Stomach smooth muscle (tissue), 2 donors: ENCODE data around the gene POFUT1.
"Not testable (repeated sequence)": the region's sequence is repeated elsewhere in the genome, so short reads cannot be mapped to it uniquely, and the experiment has no call there.

Source experiments
- H3K27ac ChIP-seq: one replicate; pipeline ENCODE4 v1.7.0; 2013; ENCODE audit warnings: mild to moderate bottlenecking, low read length, inconsistent platforms
- H3K27me3 ChIP-seq, 2 donors: one replicate each; pipeline ENCODE4 v1.7.0; 2013; ENCODE audit warnings: low read length in 2 of 2; ENCODE audit not compliant: insufficient read depth in 2 of 2, control insufficient read depth in 1 of 2
- H3K36me3 ChIP-seq, 2 donors: one replicate each; pipeline ENCODE4 v1.7.0; 2013; ENCODE audit warnings: low read length in 2 of 2; ENCODE audit not compliant: control insufficient read depth in 2 of 2, insufficient read depth in 2 of 2
- H3K4me1 ChIP-seq: one replicate; pipeline ENCODE4 v1.7.0; 2013; ENCODE audit warnings: low read length; ENCODE audit not compliant: control insufficient read depth, insufficient read depth
- H3K4me3 ChIP-seq, 2 donors: one replicate each; pipeline ENCODE4 v1.7.0; 2013; ENCODE audit warnings: low read length in 2 of 2
- H3K9ac ChIP-seq, 2 donors: one replicate each; pipeline ENCODE4 v1.7.0; 2013; ENCODE audit warnings: low read length in 2 of 2, mild to moderate bottlenecking in 1 of 2
- H3K9me3 ChIP-seq, 2 donors: one replicate each; pipeline ENCODE4 v1.7.0; 2013; ENCODE audit warnings: low read length in 2 of 2; ENCODE audit not compliant: control insufficient read depth in 2 of 2
- donor health status: healthy.
- donor health status: Pancreatic carcinoma.

POFUT1 gene

DNA sequence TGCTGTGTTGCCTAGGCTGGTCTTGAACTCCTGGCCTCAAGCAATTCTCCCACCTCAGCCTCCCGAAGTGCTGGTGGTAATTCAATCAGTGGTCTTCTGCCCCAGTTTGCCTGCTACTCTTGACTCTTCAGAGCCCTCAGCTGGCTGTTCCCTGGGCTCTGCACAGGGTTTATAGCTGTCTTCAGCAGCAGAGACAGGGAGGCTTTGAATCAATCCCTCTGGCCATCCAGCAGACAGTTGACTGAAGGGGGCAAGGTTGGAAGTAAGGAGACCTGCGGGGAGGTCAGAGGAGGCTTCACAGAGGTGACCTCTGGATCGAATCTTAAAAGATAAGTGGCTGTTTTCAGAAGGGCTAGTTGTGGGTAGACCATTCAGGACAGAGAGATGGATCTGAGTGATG is 43.8 kb downstream of the POFUT1 start:
- no peaks in the 10 kb centered on the region for H3K4me1 ChIP-seq
- H3K4me3 ChIP-seq: no peak overlapping the region
- H3K27me3 ChIP-seq: no peaks in the 10 kb centered on the region
- H3K27ac ChIP-seq: no peak overlapping the region
- H3K36me3 ChIP-seq: no peaks in the 10 kb centered on the region
- H3K9me3 ChIP-seq: no peaks in the 10 kb centered on the region
- H3K9ac ChIP-seq: no peak overlapping the region

DNA sequence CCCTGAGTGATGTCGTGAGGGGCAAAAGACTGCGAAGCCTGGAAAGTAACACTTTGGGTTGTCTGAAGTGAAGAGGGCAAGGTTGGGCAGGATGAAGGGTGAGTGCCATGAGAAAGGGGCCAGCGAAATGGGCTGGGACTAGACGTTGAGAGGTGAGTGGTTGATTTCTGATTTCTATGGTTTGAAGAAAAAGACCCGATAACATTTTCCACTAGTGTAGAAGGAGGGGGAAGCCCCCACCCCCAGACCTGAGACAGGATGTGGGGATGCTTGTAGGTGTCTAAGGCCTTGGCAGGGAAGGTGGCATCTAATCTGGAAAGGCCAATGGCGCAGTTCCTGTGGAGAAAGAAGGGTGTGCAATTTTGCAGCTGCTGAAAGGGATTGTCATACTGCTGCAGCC is 44.5 kb downstream of the POFUT1 start:
- no peak overlapping the region for H3K9ac ChIP-seq
- H3K9me3 ChIP-seq: no peaks in the 10 kb centered on the region
- H3K27ac ChIP-seq: no peak overlapping the region
- no peaks in the 10 kb centered on the region for H3K27me3 ChIP-seq
- no peaks in the 10 kb centered on the region for H3K4me1 ChIP-seq
- H3K36me3 ChIP-seq: no peaks in the 10 kb centered on the region
- no peak overlapping the region for H3K4me3 ChIP-seq

DNA sequence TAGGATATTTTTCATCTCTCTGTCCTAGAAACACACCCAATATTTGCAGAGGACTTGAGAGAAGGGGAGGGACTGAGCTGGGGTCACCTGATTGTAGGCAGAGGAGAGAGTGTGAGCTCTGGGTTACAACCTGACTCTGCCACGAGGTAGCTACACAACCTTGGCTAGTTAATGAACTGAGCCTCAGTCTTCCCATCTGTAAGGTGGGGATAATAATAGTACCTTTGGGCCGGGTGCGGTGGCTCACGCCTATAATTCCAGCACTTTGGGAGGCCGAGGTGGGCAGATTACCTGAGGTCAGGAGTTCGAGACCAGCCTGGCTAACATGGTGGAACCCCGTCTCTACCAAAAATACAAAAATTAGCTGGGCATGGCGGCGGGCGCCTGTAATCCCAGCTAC is 53.3 kb downstream of the POFUT1 start:
- H3K4me3 ChIP-seq, H3K27me3 ChIP-seq, H3K9ac ChIP-seq, H3K4me1 ChIP-seq, H3K27ac ChIP-seq, H3K36me3 ChIP-seq, H3K9me3 ChIP-seq: not testable (repeated sequence)

DNA sequence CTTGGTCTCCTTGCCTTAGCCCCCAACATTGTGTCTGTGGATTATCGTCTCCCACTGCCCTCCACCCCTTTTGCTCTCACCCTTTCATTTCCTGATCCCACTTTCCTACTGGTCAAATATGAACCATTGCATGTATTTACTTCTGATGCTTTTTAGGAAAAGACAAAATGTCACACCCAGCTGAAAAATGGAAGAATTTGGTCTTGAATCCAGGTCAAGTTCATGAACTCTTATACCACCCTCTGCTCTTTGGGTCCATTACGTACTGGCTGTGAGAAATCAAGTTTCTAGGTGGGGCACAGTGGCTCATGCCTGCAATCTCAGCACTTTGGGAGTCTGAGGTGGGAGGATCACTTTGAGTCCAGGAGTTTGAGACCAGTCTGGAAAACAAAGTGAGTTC is 54.0 kb downstream of the POFUT1 start:
- Histone ChIP-seq H3K4me1 (no peaks in the 10 kb centered on the region), H3K9me3 (no peaks in the 10 kb centered on the region), H3K4me3 (no peak overlapping the region), H3K9ac (no peak overlapping the region), H3K36me3 (no peaks in the 10 kb centered on the region), H3K27ac (no peak overlapping the region), H3K27me3 (no peaks in the 10 kb centered on the region)

DNA sequence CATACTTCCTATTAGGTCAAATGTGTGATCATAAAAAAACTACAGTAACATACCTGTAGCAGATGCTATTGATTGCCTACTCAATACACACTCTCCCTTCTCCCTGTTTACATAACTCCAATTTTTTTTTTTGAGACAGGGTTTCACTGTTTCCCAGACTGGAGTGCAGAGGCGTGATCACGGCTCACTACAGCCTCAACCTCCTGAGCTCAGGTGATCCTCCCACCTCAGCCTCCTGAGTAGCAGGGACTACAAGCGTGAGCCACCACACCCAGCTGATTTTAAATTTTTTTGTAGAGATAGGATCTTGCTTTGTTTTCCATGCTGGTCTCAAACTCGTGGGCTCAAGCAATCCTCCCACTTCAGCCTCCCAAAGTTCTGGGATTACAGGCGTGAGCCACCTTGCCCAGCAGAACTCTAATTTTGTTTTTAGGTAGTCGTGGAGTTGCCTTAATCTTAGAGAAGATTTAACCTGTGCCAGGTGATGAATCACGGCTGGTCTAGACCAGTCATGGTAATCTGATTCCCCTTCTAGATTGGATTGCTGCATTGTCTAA is 55.8 kb downstream of the POFUT1 start:
- H3K9me3 ChIP-seq: no peaks in the 10 kb centered on the region
- no peak overlapping the region for H3K4me3 ChIP-seq
- no peaks in the 10 kb centered on the region for H3K4me1 ChIP-seq
- no peak overlapping the region for H3K27ac ChIP-seq
- no peak overlapping the region for H3K9ac ChIP-seq
- no peaks in the 10 kb centered on the region for H3K27me3 ChIP-seq
- H3K36me3 ChIP-seq: no peaks in the 10 kb centered on the region

DNA sequence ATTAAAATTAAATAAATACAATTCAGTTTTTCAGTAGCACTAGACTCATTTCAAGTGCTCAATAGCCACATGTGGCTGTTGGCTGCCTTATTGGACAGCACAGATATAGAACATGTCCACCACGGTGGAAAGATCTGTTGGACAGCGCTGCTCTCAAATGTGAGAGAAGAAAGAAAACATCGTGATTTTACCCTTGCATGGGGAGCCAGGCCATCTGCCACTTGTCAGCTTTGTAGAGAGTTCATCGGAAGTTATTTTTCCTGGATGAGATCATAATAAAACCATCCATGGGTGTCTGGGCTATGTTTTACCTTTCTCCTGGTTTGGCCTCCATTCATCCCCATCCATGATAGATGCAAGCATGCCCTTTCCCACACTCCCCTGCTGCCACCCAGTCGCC is 63.9 kb downstream of the POFUT1 start:
- Histone ChIP-seq H3K4me3 (no peak overlapping the region), H3K27ac (no peak overlapping the region), H3K27me3 (peaks cover 3 to 11% of the 10 kb centered on the region in 2 donors), H3K36me3 (no peaks in the 10 kb centered on the region), H3K9ac (no peak overlapping the region), H3K9me3 (no peaks in the 10 kb centered on the region), H3K4me1 (no peaks in the 10 kb centered on the region)

DNA sequence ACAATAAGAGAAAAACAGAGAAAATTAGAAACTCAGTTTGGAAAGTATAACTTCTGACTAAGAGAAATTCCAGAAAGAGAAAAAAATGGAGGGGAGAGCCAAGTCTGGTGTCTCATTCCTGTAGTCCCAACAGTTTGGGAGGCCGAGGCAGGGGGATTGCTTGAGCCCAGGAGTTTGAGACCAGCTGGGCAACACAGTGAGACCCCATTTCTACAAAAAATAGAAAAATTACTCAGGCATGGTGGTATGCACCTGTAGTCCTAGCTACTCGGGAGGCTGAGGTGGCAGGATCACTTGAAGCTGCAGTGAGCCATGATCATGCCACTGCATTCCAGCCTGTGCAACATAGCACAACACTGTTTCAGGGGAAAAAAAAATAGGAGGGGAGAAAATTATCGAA is 66.7 kb downstream of the POFUT1 start:
- Histone ChIP-seq H3K36me3 (no peaks in the 10 kb centered on the region), H3K9ac (no peak overlapping the region), H3K4me1 (peaks cover 14% of the 10 kb centered on the region), H3K4me3 (no peak overlapping the region), H3K9me3 (no peaks in the 10 kb centered on the region), H3K27ac (no peak overlapping the region), H3K27me3 (peaks cover 3 to 11% of the 10 kb centered on the region in 2 donors)

DNA sequence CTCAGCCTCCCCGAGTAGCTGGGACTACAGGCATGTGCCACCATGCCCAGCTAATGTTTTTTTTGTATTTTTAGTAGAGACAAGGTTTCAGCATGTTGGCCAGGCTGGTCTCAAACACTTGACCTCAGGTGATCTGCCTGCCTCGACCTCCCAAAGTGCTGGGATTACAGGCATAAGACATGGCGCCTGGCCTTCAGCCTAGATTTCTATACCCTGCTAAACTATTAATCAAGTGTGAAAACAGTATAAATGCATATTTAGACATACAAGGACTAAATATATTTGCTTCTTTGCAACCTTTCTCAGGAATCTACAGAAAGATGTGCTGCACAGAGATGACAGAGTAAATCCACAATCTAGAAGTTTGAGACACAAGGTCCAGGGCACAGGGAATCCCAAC is 67.5 kb downstream of the POFUT1 start:
- not testable (repeated sequence) for H3K36me3 ChIP-seq, H3K4me3 ChIP-seq, H3K9ac ChIP-seq, H3K27ac ChIP-seq, H3K9me3 ChIP-seq
- H3K27me3 ChIP-seq: peaks cover 3 to 11% of the 10 kb centered on the region in 2 donors
- peaks cover 14% of the 10 kb centered on the region for H3K4me1 ChIP-seq

DNA sequence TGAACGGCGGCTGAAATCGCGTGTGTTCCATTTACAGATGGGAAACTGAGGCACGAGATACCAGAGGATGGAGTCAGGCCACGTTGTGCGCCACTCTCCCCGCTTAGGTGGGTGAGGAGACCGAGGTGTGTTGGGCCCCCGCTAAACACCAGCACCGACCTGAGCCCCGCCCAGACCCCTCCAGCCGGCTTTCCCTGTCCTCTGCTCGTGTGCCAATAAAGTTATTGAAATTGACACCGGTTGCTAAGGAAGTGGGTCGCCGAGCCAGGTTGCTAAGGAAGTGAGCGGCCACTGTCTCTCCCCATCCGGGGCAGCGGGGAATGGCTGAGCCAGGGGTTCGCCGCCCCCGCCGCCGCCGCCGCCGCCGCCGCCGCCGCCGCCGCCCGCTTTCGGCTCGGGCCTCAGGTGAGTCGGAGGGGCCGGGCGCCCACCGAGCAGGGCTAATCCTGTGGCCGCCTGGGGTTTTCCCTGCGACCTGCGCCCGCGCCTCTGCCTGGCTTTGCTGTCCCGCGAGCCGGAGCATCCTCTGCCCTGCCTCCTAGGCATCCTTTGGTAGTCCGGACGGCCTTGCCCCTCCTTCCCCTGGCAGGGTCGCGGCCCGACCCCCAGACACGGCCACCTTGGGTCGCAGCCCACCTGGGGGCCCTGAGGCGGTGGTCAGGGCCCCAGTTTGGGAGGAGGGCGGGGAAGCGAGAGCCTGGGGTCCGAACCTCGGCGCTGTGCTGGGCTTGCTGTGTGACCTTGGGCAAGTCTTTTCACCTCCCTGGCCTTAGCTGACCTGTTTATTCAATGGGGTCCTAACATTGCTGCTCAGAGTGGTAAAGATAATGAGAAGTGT is 69.9 kb downstream of the POFUT1 start, which contains the start of gene KIF3B:
Gene KIF3B, plus strand, starts transcription at position 291 of the 838 bp plus-strand sequence. CDS start 32,127 bp downstream, outside the sequence.
- Histone ChIP-seq H3K4me3 (peak within 1 kb of the TSS; percentile 75 to 98), H3K27me3 (peaks cover 0 to 1% of the 10 kb centered on the region in 2 donors), H3K27ac (peak within 1 kb of the TSS; percentile 71), H3K4me1 (peaks cover 16% of the 10 kb centered on the region), H3K9ac (peak within 1 kb of the TSS; percentile 83 to 92), H3K36me3 (peaks cover 0 to 4% of the 10 kb centered on the region in 2 donors), H3K9me3 (no peaks in the 10 kb centered on the region)

DNA sequence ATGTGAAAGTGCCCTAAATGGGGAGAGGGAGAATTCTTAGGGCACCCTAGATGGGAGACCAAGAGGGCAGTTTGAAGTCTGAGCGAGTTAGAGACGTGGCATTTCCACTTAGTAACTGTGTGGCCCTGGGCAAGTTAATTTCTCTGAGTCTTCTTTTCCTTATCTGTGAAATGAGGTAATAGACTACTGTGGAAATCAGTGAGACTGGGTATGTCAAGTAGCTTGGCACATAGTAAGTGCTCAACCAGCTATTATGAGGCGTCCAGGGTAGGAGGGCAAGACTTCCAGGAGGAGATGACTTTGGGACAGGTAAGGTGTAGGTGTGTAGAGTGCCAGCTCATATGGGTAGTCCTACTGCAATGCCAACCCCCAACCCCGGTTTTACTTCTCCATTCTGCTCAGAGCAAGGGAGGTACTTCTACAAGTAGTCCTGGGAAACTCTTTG is 70.5 kb downstream of the POFUT1 start:
- Histone ChIP-seq H3K36me3 (peaks cover 0 to 4% of the 10 kb centered on the region in 2 donors), H3K4me3 (peak overlapping the region; percentile 64 to 98), H3K27ac (peak overlapping the region; percentile 71), H3K27me3 (no peaks in the 10 kb centered on the region), H3K4me1 (peaks cover 16% of the 10 kb centered on the region), H3K9ac (peak overlapping the region; percentile 62 to 78), H3K9me3 (no peaks in the 10 kb centered on the region)

DNA sequence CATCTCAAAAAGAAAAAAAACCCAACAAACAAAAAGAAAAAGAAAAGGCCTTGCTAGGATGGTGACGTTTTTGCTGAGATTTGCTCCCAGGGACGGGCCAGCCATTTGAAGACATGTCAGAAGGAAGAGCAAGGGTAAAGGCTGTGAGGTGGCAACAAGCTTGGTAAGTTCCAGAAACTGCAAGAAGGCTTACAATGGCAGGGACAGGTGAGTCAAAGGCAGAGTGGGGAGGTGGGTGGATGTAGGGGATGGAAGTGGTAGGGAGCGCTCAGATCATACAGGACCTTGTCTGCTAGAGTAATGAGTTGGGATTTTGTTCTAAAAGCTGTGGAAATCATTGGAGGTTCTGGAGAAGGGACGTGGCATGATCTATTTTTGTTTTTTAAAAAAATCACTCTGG is 74.0 kb downstream of the POFUT1 start:
- no peak overlapping the region for H3K4me3 ChIP-seq
- no peak overlapping the region for H3K9ac ChIP-seq
- H3K36me3 ChIP-seq: peaks cover 0 to 4% of the 10 kb centered on the region in 2 donors
- no peaks in the 10 kb centered on the region for H3K9me3 ChIP-seq
- H3K27me3 ChIP-seq: no peaks in the 10 kb centered on the region
- H3K4me1 ChIP-seq: peaks cover 23% of the 10 kb centered on the region
- no peak overlapping the region for H3K27ac ChIP-seq
